NK-92 treated with Interleukin-12 subunit alpha and Interleukin-12 subunit beta, amount 100 ng/mL, for 24 hours (cell line): ENCODE results near the gene TGIF2.

Experiments used
- DNase-seq: peaks from one replicate; lab custom pipeline; 2025; lab: John Stamatoyannopoulos, UW

The TGIF2 gene

GRCh38 chr20:36573103-36573797 lies at the start of gene TGIF2:
TGIF2 (plus strand) TSS chr20:36573597; CDS start chr20:36578775, 5,178 bp downstream.
- DNase-seq: peak; percentile 79

- DNase-seq: no peak
Measured at GRCh38 chr20:36525620-36526365, 47.6 kb upstream of the TGIF2 start.

- DNase-seq: no peak
Measured at GRCh38 chr20:36526521-36527011, 46.8 kb upstream of the TGIF2 start.

- no peak for DNase-seq
Measured at GRCh38 chr20:36527331-36528125, 45.9 kb upstream of the TGIF2 start.

- DNase-seq: no peak
Measured at GRCh38 chr20:36528176-36528874, 45.1 kb upstream of the TGIF2 start.

GRCh38 chr20:36528875-36529417 lies 44.5 kb upstream of the TGIF2 start:
- no peak for DNase-seq

- no peak for DNase-seq
Measured at GRCh38 chr20:36532388-36532787, 41.0 kb upstream of the TGIF2 start.

GRCh38 chr20:36532822-36533221 lies 40.6 kb upstream of the TGIF2 start:
- DNase-seq: no peak

- DNase-seq: no peak
Measured at GRCh38 chr20:36538026-36538722, 35.2 kb upstream of the TGIF2 start.

GRCh38 chr20:36540551-36541211 lies 32.7 kb upstream of the TGIF2 start:
- DNase-seq: no peak

GRCh38 chr20:36541227-36541767 lies 32.1 kb upstream of the TGIF2 start, which contains the start of gene MYL9:
MYL9 (plus strand) TSS chr20:36541519; CDS start chr20:36544885, 3,366 bp downstream.
- no peak for DNase-seq

GRCh38 chr20:36541768-36542488 lies 31.5 kb upstream of the TGIF2 start:
- no peak for DNase-seq

GRCh38 chr20:36542516-36543183 lies 30.7 kb upstream of the TGIF2 start:
- no peak for DNase-seq

GRCh38 chr20:36543184-36544133 lies 29.9 kb upstream of the TGIF2 start:
- DNase-seq: no peak

GRCh38 chr20:36544134-36545018 lies 29.0 kb upstream of the TGIF2 start:
- DNase-seq: no peak

- DNase-seq: no peak
Measured at GRCh38 chr20:36546111-36546736, 27.2 kb upstream of the TGIF2 start.
